ENCODE measurements around the gene GID8.

GID8 gene

GRCh38 chr20:62938105-62938888, at the start of gene GID8:
TSS of gene GID8 (plus strand) at chr20:62938147. CDS start at chr20:62941503, 3,356 bp downstream.
- DNase-seq: peak in 7 of 14 donors; percentile 34 to 78 (median 52)

- no peak for DNase-seq
These were observed 49.5 kb upstream of the GID8 start for GRCh38 chr20:62888406-62888805.

- no peak for DNase-seq
These were observed 49.0 kb upstream of the GID8 start for GRCh38 chr20:62888910-62889309.

GRCh38 chr20:62889411-62889810, 48.5 kb upstream of the GID8 start:
- DNase-seq: no peak

- DNase-seq: no peak
These were observed 48.1 kb upstream of the GID8 start for GRCh38 chr20:62889871-62890270.

GRCh38 chr20:62890444-62890843, 47.5 kb upstream of the GID8 start:
- peak in 1 of 14 donors; percentile 43 for DNase-seq

- no peak for DNase-seq
These were observed 46.8 kb upstream of the GID8 start for GRCh38 chr20:62891111-62891510.

GRCh38 chr20:62892348-62893304, 45.3 kb upstream of the GID8 start:
- no peak for DNase-seq

- no peak for DNase-seq
These were observed 44.2 kb upstream of the GID8 start for GRCh38 chr20:62893700-62894099.

- DNase-seq: no peak
These were observed 43.7 kb upstream of the GID8 start for GRCh38 chr20:62894261-62894660.

GRCh38 chr20:62895539-62895938, 42.4 kb upstream of the GID8 start:
- DNase-seq: no peak

GRCh38 chr20:62896526-62896925, 41.4 kb upstream of the GID8 start:
- peak in 1 of 14 donors; percentile 35 for DNase-seq

GRCh38 chr20:62897666-62898065, 40.3 kb upstream of the GID8 start:
- peak in 1 of 14 donors; percentile 58 for DNase-seq

GRCh38 chr20:62898093-62898964, 39.6 kb upstream of the GID8 start:
- DNase-seq: peak in 1 of 14 donors; percentile 58

- DNase-seq: no peak
These were observed 38.8 kb upstream of the GID8 start for GRCh38 chr20:62898970-62899632.

GRCh38 chr20:62899633-62900051, 38.3 kb upstream of the GID8 start:
- peak in 2 of 14 donors; percentile 21 to 34 for DNase-seq

- DNase-seq: peak in 13 of 14 donors; percentile 25 to 77 (median 53)
These were observed 37.8 kb upstream of the GID8 start for GRCh38 chr20:62900052-62900691.

GRCh38 chr20:62900692-62901584, 37.0 kb upstream of the GID8 start:
- DNase-seq: no peak

GRCh38 chr20:62901891-62902290, 36.1 kb upstream of the GID8 start:
- DNase-seq: no peak
